COR-L47 (cell line): Measurements from ENCODE around the gene GNAS-AS1.
A peak's percentile ranks its signal among the peaks of the same experiment; 100 is the strongest.

Experiments used
- DNase-seq: peaks from one replicate; lab custom pipeline; 2025; lab: John Stamatoyannopoulos, UW

The GNAS-AS1 gene

GRCh38 chr20:58850693-58851174, at the start of gene GNAS-AS1:
GNAS-AS1 (minus strand) TSS chr20:58850902.
- DNase-seq = no peak

DNA sequence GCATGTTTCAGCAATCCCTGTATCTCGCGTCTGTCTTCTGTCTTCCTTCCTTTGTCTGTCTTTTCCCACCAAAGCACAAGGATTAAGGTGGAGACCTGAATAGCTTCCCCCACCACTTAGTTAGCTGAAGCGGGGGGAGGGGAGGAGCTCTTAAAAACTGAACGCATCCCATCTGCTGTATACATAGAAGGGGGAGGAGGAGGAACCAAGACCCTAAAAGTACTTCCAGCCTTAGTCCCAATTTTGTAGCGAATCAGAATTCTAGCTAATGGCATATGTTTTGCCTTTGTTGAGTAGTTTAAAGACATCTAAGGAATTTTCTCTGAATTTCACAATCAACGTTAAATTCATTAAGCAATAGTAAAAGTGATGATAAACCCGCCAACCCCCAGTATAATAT, 49.7 kb upstream of the GNAS-AS1 start:
- DNase-seq = no peak

DNA sequence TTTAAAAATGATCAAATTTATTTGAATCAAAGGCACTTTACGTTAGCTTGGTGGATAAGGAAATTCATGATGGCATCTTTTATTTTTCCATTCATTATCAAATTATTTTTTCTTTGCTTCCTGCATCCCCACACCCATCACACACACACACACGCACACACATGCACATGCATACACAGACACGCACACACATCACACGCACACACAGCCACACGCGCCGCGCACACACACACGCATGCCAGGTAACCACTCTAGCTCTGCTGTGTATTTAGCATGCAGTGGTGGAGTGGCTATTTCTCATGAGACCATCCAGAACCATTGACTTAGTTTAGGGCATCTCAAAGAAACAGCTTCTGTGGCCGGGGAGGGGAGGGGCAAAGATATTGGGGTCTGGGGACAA, 48.8 kb upstream of the GNAS-AS1 start:
- no peak for DNase-seq

DNA sequence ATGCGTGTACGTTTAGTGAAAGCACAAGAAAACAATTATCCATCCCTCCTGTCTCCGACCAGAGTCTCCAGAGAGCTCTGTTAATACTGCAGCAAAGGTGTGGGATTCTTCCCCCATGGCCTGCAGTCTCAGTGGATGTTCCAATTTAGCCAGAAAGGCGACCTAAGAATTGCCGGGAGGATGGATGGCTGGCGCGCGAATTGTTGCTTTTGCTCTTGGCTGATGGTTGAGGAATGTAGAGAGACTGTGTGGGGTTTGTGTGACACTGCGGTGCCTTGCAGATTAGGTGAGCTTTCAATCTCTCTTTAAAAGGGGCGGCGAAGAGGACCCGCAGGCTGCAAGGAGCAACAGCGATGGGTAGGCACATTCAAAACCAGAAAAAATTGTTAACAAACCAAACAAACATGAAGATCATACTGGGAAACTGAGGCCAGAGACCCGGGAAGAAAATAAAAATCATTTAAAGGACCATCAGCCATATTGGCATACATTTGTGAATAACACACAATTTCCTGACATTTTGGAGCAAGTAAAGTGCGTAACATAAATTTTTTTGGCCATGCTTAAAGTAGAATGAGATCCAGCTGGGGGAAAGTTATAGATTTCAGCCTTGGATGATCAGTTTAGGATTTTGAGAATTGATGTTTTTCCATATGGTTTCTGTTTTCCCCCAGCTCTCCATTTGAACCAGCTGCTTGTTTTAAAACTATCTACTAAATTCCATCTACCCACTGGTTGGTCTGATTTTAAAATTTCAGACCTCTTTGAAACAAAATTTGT, 48.1 kb upstream of the GNAS-AS1 start:
- DNase-seq = no peak

DNA sequence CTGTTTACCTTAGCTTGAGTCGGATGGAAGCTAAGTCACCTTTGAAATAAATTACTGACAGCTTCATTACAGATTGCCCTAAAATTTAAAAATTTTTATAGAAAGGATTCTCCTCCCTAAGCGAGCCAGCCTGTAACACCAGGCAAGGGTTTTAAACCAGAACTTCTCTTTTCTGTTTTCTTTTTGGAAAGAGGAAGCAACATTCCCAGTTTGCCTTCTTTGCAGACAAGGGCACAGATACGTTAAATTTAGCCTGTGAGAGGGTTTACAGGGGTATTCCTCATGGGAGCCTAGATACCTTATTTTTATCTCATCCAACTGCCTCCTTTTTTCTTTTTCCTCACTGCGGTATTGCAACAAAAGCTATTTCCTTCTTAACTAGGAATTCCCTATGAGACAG, 46.8 kb upstream of the GNAS-AS1 start:
- DNase-seq = no peak

DNA sequence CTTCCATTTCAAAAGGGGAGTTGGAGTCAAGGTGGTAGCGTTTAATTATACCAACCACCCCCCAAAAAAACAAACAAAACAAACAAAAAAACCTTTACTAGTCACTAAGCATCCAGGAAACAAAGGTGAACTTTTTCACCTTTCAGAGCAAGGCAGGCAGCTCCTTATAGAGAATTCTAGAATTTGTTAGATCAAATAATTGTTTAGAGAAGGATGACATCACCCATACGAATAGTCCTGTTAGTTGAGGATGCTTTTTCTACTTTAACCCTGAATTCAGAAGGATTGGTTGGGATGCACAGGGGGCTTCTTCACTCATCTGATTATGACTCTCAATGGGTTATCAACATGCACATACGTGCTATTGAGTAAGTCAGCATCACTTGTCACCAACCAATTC, 46.1 kb upstream of the GNAS-AS1 start:
- DNase-seq = no peak

DNA sequence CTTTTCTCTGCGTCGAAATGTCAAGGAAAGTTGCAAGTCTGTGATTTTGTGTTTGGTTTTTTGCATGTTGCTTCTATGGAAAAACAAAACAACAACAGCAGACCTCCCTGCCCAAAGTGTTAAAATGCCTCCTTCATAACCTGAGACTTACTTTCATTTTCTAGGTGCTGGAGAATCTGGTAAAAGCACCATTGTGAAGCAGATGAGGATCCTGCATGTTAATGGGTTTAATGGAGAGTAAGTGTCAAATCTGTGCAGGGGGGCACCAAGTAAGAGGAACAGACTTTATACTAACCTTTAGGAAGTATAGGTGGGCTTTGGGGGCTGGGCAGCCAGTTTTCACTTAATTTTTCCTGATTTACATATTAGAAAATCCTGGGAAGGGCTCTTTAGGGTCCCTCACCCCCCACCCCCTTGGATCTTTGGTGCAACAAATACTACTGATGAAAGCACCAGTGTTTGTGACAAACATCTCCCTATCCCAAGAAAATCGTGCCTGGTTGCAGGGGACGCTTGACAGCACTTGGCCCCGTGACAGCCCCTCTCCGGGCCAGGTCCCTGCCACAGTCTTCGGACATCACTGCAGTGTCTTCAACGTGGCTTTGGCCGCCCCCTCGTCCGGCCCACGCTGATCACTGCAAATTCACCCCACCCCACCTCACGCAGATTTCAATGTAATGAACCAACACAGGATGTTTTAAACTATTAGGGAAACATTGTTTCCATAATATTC, 44.9 kb upstream of the GNAS-AS1 start:
- DNase-seq = no peak

DNA sequence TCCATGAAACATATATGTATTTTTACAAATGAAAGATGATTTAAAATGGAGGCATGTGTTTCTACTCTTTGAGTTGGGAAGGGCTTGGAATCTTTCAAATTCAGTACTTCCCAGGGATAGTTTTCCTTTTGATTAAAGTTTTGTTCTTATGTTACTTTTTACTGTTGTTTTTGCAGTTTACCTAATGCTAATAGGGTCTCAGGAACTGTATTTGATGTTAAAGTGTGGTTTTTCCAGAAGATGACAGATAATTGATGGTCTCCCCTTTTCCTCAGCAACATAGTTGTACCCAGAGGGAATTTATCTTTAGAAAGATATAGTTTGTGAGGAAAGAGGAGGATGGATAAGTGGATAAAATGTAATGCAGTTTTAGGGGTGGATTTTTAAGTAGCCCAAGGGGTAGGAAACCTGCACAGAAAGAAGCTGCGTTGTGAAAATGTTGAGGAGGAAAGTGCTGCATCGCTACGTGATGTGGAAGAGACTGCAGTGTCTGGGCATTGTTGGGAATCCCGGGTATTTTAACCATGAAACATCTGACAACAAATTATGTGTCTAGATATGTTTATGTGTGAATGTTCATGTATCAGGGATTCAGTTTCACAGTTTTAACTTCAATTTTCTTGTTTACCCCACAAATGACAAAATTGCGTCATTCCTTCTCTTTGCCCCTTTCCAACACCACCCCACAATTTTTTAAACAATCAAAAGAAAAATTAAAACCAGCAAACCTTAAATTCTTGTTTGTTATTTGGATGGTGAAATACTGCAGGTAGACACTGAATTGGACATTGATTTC, 44.1 kb upstream of the GNAS-AS1 start:
- DNase-seq = no peak

- peak; percentile 13 for DNase-seq
These were observed 42.8 kb upstream of the GNAS-AS1 start for GRCh38 chr20:58893355-58894120.

GRCh38 chr20:58892932-58893224, 42.2 kb upstream of the GNAS-AS1 start:
- no peak for DNase-seq

GRCh38 chr20:58892141-58892931, 41.6 kb upstream of the GNAS-AS1 start:
- DNase-seq = peak; percentile 84

DNA sequence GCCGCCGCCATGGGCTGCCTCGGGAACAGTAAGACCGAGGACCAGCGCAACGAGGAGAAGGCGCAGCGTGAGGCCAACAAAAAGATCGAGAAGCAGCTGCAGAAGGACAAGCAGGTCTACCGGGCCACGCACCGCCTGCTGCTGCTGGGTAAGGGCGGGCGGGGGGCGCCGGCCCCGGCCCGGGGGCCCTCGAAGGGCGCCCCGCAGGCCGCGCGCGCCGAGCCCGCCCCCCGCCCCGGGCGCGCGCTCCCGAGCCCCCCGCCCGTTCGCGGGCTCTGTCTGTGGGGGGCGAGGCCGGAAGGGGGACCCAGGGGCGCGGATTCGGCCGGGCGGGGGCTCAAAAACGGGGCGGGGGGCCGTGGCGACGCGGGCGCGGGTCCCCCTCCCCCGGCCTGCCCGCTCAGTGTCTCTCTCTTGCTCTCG, 41.0 kb upstream of the GNAS-AS1 start:
- no peak for DNase-seq

GRCh38 chr20:58891086-58891717, 40.5 kb upstream of the GNAS-AS1 start:
- DNase-seq = peak; percentile 69

DNA sequence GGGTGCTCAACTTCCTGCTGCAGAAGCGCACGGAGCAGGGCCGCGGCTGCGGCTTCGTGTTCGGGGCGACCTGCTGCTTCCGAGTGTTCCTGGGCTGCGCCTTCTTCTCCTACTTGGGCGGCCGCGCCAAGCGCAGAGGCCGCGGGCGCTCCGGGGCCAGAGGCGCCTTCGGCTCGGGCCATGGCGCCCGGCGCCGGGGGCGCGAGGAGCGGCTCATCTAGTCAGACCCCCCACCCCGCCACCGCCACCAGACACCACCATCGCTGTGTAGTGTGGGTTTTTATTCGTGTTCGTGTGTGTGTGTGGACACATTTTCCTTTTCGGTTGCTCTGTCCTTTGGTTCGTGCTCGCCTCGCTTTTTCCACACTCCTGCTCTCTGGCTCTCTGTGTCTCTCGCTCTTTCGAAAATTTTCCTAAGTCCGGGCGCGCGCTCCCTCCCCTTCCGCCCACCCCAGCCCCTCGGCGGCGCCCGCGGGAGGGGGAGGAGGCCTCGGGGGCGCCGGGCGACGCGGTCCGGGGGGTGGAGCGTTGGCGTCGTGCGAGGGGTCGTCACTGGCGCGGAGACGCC, 39.9 kb upstream of the GNAS-AS1 start:
- peak; percentile 73 for DNase-seq

DNA sequence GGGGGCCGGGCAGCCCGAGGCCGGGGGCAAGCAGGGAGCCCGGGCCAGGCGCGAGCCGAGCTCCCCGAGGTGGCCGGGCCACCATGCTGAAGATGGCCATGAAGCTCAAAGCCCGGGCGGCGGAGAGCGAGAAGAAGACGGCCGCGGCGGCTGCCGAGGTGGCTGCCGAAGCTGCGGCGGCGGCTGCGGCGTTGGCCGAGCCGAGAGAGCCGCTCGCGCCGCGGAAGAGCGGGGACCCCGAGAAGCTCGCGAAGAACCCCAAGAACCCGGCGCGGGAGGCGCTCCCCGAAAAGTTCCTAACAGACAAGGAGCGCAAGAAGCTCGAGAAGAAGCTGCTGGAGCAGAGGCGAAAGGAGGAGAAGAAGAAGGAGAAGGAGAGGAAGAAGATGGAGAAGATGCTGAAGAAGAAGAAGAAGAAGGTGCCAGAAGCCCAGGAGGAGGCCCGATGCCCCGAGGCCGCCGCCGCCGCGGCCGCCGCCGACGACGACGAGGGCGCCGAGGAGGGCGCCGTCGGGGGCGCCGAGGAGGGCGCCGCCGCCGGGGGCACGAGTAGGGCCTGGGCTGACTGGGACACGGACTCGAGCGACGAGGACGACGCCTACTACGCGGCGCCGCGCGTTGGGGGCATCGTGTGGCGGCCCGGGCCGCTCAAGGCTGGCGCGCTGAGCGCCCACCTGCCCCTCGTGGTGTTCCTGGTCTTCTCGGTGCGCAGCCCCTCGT, 39.3 kb upstream of the GNAS-AS1 start:
- DNase-seq = no peak

GRCh38 chr20:58889334-58889760, 38.6 kb upstream of the GNAS-AS1 start:
- DNase-seq = no peak

- peak; percentile 62 for DNase-seq
These were observed 38.0 kb upstream of the GNAS-AS1 start for GRCh38 chr20:58888521-58889333.

DNA sequence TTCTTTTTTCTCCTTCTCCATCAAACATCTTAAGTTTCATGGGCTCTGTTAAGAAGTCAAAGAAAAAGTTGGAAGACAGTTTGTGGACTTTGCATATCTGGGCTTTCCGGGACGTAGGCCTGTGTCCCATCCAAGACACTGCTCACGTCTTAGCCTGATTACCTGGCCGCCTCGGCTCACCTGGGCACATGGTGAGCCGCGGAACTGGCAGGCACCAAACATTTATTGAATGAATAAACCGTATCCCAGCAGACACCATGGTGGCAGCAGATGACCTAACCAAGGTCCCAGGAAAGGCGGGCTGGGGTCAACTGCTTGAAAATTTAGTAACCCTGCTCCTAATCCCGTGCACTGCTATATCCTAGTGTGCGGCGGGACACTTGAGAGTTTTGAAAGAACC, 37.4 kb upstream of the GNAS-AS1 start:
- no peak for DNase-seq

- no peak for DNase-seq
These were observed 35.8 kb upstream of the GNAS-AS1 start for GRCh38 chr20:58886546-58886945.
